HUES48 (cell line): Measurements from ENCODE around the gene ICE1.

Experiments
- H3K27ac ChIP-seq: one replicate; pipeline ENCODE4 v1.7.0; 2013; ENCODE audit warnings: low read depth, low read length, inconsistent platforms
- H3K27me3 ChIP-seq: 2 replicates; pipeline ENCODE4 v1.6.1; 2013; ENCODE audit warnings: mild to moderate bottlenecking, low read length; ENCODE audit not compliant: control insufficient read depth, insufficient read depth
- H3K36me3 ChIP-seq: 2 replicates; pipeline ENCODE4 v1.6.1; 2013; ENCODE audit warnings: low read length; ENCODE audit not compliant: control insufficient read depth, insufficient read depth
- H3K4me1 ChIP-seq: 2 replicates; pipeline ENCODE4 v1.6.1; 2013; ENCODE audit warnings: mild to moderate bottlenecking, low read length; ENCODE audit not compliant: control insufficient read depth, insufficient read depth
- H3K4me3 ChIP-seq: 2 replicates; pipeline ENCODE4 v1.5.1; 2013; ENCODE audit warnings: mild to moderate bottlenecking, low read depth, low read length
- H3K9ac ChIP-seq: 2 replicates; pipeline ENCODE4 v1.6.1; 2013; ENCODE audit warnings: mild to moderate bottlenecking, low read depth, low read length, moderate library complexity
- H3K9me3 ChIP-seq: 2 replicates; pipeline ENCODE4 v1.6.1; 2013; ENCODE audit warnings: low read length; ENCODE audit not compliant: control insufficient read depth, insufficient read depth

Gene ICE1

DNA sequence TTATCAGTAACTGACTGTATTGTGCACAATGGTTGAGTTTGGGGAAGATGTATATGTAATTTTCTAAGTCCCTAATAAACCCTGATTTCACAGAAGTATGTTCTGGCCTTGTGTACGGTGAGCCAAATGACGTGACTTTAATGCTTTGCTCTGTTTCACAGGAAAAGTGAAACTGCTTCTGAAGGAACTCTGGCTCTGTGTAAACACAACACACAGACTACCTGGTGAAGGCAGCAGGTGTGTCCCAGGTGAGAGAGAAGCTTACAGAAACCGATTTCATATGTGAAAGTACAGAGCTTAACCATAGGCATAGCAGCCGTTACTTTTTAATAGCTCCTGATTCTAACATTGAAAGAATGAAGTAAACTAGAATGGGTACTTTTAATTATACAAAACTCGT, 31.9 kb downstream of the ICE1 start:
- Histone ChIP-seq H3K27me3 (no peaks in the 10 kb centered on the region), H3K27ac (no peak overlapping the region), H3K4me1 (no peaks in the 10 kb centered on the region), H3K9me3 (no peaks in the 10 kb centered on the region), H3K4me3 (no peak overlapping the region), H3K36me3 (peaks cover 96% of the 10 kb centered on the region), H3K9ac (no peak overlapping the region)

GRCh38 chr5:5456858-5457257, 34.4 kb downstream of the ICE1 start:
- H3K4me1 ChIP-seq, result no peaks in the 10 kb centered on the region
- no peak overlapping the region for H3K27ac ChIP-seq
- H3K36me3 ChIP-seq, result peaks cover 96% of the 10 kb centered on the region
- no peak overlapping the region for H3K9ac ChIP-seq
- H3K9me3 ChIP-seq, result no peaks in the 10 kb centered on the region
- no peak overlapping the region for H3K4me3 ChIP-seq
- no peaks in the 10 kb centered on the region for H3K27me3 ChIP-seq

GRCh38 chr5:5460311-5460710, 37.8 kb downstream of the ICE1 start:
- Histone ChIP-seq H3K36me3 (peaks cover 96% of the 10 kb centered on the region), H3K27ac (no peak overlapping the region), H3K9me3 (no peaks in the 10 kb centered on the region), H3K4me3 (no peak overlapping the region), H3K9ac (no peak overlapping the region), H3K4me1 (no peaks in the 10 kb centered on the region), H3K27me3 (no peaks in the 10 kb centered on the region)

DNA sequence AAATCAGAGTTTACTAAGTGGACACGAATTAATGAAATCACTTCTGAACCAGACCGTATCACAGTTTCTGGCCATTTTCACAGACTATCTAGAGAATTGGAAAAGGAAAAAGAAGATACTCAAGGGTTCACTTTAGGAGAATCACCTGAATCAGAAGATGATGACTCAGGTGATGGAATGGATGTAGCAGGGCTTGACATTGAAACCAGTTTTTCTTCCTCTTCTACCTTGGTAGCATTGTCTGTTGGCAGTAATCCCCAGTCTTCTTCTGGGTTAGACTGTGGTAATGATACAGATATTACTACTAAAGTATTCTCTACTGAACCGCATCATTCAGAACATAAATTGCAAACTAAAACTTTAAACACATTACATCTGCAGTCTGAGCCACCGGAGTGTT, 38.5 kb downstream of the ICE1 start:
- Histone ChIP-seq H3K36me3 (peaks cover 96% of the 10 kb centered on the region), H3K9me3 (no peaks in the 10 kb centered on the region), H3K4me3 (no peak overlapping the region), H3K9ac (no peak overlapping the region), H3K27me3 (no peaks in the 10 kb centered on the region), H3K27ac (no peak overlapping the region), H3K4me1 (no peaks in the 10 kb centered on the region)

- no peak overlapping the region for H3K9ac ChIP-seq
- no peak overlapping the region for H3K27ac ChIP-seq
- H3K9me3 ChIP-seq, result no peaks in the 10 kb centered on the region
- peaks cover 98% of the 10 kb centered on the region for H3K36me3 ChIP-seq
- no peaks in the 10 kb centered on the region for H3K27me3 ChIP-seq
- no peak overlapping the region for H3K4me3 ChIP-seq
- H3K4me1 ChIP-seq, result no peaks in the 10 kb centered on the region
These were observed 41.7 kb downstream of the ICE1 start for GRCh38 chr5:5464036-5464715.

GRCh38 chr5:5466227-5466626, 43.8 kb downstream of the ICE1 start:
- no peaks in the 10 kb centered on the region for H3K27me3 ChIP-seq
- H3K4me3 ChIP-seq, result no peak overlapping the region
- H3K9me3 ChIP-seq, result no peaks in the 10 kb centered on the region
- no peak overlapping the region for H3K9ac ChIP-seq
- H3K27ac ChIP-seq, result no peak overlapping the region
- peaks cover 78% of the 10 kb centered on the region for H3K36me3 ChIP-seq
- no peaks in the 10 kb centered on the region for H3K4me1 ChIP-seq

DNA sequence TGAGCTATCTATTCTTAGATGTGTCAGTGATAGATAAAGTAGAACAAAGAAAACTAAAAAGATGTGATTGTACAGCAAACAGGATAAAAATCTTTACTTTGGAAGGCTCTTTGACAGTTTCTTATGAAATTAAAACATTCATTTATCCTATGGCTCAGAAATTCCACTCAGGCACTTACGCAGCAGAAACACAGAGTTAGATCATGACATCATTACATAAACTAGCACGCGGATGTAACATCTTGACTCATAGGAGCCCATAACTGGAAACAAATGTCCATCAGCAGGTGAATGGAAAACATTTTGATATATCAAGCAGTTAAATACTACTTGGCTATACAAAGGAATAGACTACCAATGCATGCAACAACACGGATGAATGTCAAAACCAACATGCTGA, 45.3 kb downstream of the ICE1 start:
- Histone ChIP-seq H3K9me3 (no peaks in the 10 kb centered on the region), H3K27ac (no peak overlapping the region), H3K27me3 (no peaks in the 10 kb centered on the region), H3K4me1 (no peaks in the 10 kb centered on the region), H3K9ac (no peak overlapping the region), H3K4me3 (no peak overlapping the region), H3K36me3 (peaks cover 67% of the 10 kb centered on the region)

DNA sequence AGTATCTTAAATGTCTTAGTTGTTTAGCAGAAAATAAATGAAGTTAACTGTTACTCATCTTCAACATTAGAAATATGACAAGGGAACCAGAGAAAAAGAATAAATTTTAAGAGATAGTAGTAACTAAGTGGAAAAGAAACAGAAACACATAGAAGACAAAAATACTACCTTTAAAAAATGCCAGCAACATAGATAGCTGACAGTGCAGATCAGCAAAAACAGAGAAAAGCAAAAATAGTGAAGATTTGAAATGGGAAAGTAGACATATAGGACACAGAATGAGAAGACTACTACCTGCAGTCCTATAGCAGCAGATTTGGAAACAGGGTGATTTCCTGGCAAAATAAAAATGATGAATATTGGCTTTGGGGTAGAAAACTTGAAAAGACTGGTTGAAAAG, 48.5 kb downstream of the ICE1 start:
- peaks cover 65% of the 10 kb centered on the region for H3K36me3 ChIP-seq

DNA sequence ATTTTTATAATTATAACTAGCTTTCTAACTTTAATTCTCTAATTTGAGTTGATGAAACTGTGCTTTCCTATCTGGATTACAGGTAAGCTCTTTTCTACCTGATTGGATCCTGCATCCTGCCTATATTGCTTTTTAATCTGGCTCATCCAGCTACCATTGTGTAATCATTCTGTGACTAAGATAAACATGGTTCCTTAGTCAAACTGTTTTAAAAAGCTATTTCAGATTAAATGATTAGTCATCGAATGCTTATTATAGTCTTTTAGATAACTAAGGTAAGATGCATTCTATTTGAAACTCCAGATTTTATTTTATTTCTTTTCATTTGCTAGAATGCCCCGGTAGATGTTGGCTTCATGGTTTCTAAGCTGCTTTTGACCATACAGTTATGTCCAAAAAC, 50.7 kb downstream of the ICE1 start:
- no peak overlapping the region for H3K9ac ChIP-seq
- peaks cover 63% of the 10 kb centered on the region for H3K36me3 ChIP-seq
- no peak overlapping the region for H3K4me3 ChIP-seq
- no peaks in the 10 kb centered on the region for H3K4me1 ChIP-seq
- no peaks in the 10 kb centered on the region for H3K27me3 ChIP-seq
- no peak overlapping the region for H3K27ac ChIP-seq
- no peaks in the 10 kb centered on the region for H3K9me3 ChIP-seq

More for the DNA sequence above, 48.5 kb downstream of the ICE1 start:
- Histone ChIP-seq H3K9me3 (no peaks in the 10 kb centered on the region), H3K4me3 (no peak overlapping the region), H3K9ac (no peak overlapping the region), H3K27ac (no peak overlapping the region), H3K27me3 (no peaks in the 10 kb centered on the region), H3K4me1 (no peaks in the 10 kb centered on the region)

- H3K9me3 ChIP-seq, result no peaks in the 10 kb centered on the region
- H3K9ac ChIP-seq, result no peak overlapping the region
- no peak overlapping the region for H3K27ac ChIP-seq
- H3K36me3 ChIP-seq, result peaks cover 55% of the 10 kb centered on the region
- H3K27me3 ChIP-seq, result no peaks in the 10 kb centered on the region
- H3K4me3 ChIP-seq, result no peak overlapping the region
- no peaks in the 10 kb centered on the region for H3K4me1 ChIP-seq
These were observed 52.5 kb downstream of the ICE1 start for GRCh38 chr5:5474961-5475360.

DNA sequence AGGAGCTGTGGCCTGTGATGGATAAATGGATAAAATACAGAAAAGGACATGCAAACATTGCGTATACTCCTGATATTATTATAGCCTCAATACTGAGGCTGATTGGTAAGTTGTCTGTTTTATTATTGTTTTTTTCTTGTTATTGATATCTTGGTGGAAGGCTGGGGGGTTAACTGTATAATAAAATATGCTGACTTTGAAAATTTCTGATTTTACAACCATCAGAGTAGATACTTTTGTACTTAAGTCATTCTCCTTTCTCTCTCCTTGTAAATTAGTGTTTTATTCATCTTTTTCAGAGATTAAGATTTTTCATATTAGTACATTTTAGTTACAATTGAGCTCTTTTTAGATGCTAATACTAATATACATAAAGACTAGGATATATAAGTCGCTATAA, 53.5 kb downstream of the ICE1 start:
- no peak overlapping the region for H3K9ac ChIP-seq
- H3K4me1 ChIP-seq, result no peaks in the 10 kb centered on the region
- no peaks in the 10 kb centered on the region for H3K9me3 ChIP-seq
- H3K27me3 ChIP-seq, result no peaks in the 10 kb centered on the region
- peaks cover 55% of the 10 kb centered on the region for H3K36me3 ChIP-seq
- H3K4me3 ChIP-seq, result no peak overlapping the region
- H3K27ac ChIP-seq, result no peak overlapping the region
